Stimulated activated CD4-positive, alpha-beta T cell treated with anti-CD3 and anti-CD28 coated beads, Interleukin-2, amount 100 ng/mL, for 4 hours (primary cell): ENCODE data around the gene TCP11L2.

Experiments used
- DNase-seq: peaks from one replicate; pipeline ENCODE4 v3.0.0-alpha.2; 2020; ENCODE audit warnings: low read depth

TCP11L2 gene

GRCh38 chr12:106302401-106303201, at the start of gene TCP11L2:
TSS of gene TCP11L2 (plus strand) at chr12:106302733. CDS start at chr12:106311076, 8,343 bp downstream.
- peak; percentile 80 for DNase-seq

- DNase-seq: no peak
These were observed 47.8 kb upstream of the TCP11L2 start for GRCh38 chr12:106254724-106255123.

- no peak for DNase-seq
These were observed 47.0 kb upstream of the TCP11L2 start for GRCh38 chr12:106255493-106255892.

GRCh38 chr12:106255952-106256351, 46.6 kb upstream of the TCP11L2 start:
- no peak for DNase-seq

- DNase-seq: no peak
These were observed 46.0 kb upstream of the TCP11L2 start for GRCh38 chr12:106256524-106256923.

- no peak for DNase-seq
These were observed 44.3 kb upstream of the TCP11L2 start for GRCh38 chr12:106258226-106258625.

- DNase-seq: no peak
These were observed 43.6 kb upstream of the TCP11L2 start for GRCh38 chr12:106258935-106259334.

- no peak for DNase-seq
These were observed 37.4 kb upstream of the TCP11L2 start for GRCh38 chr12:106265116-106265515.

GRCh38 chr12:106267535-106267934, 35.0 kb upstream of the TCP11L2 start:
- no peak for DNase-seq

- DNase-seq: no peak
These were observed 33.3 kb upstream of the TCP11L2 start for GRCh38 chr12:106269150-106269771.

- DNase-seq: no peak
These were observed 30.7 kb upstream of the TCP11L2 start for GRCh38 chr12:106271575-106272505.

- no peak for DNase-seq
These were observed 29.0 kb upstream of the TCP11L2 start for GRCh38 chr12:106273491-106273890.

GRCh38 chr12:106274012-106274411, 28.5 kb upstream of the TCP11L2 start:
- no peak for DNase-seq

GRCh38 chr12:106274575-106275121, 27.9 kb upstream of the TCP11L2 start:
- DNase-seq: no peak

GRCh38 chr12:106275458-106275857, 27.1 kb upstream of the TCP11L2 start:
- DNase-seq: no peak

GRCh38 chr12:106276032-106276740, 26.3 kb upstream of the TCP11L2 start:
- no peak for DNase-seq

- DNase-seq: no peak
These were observed 22.4 kb upstream of the TCP11L2 start for GRCh38 chr12:106280106-106280505.

GRCh38 chr12:106281056-106281782, 21.3 kb upstream of the TCP11L2 start:
- DNase-seq: no peak

- no peak for DNase-seq
These were observed 20.7 kb upstream of the TCP11L2 start for GRCh38 chr12:106281804-106282203.

- DNase-seq: peak; percentile 25
These were observed 20.0 kb upstream of the TCP11L2 start for GRCh38 chr12:106282457-106283097.
